Fibroblast of peridontal ligament (primary cell): ENCODE results near the gene SEC16A.

ENCODE experiments used
- DNase-seq: peaks from one replicate; pipeline ENCODE4 v3.0.0-alpha.2; 2010; ENCODE audit errors: extremely low read depth

Gene SEC16A

DNA sequence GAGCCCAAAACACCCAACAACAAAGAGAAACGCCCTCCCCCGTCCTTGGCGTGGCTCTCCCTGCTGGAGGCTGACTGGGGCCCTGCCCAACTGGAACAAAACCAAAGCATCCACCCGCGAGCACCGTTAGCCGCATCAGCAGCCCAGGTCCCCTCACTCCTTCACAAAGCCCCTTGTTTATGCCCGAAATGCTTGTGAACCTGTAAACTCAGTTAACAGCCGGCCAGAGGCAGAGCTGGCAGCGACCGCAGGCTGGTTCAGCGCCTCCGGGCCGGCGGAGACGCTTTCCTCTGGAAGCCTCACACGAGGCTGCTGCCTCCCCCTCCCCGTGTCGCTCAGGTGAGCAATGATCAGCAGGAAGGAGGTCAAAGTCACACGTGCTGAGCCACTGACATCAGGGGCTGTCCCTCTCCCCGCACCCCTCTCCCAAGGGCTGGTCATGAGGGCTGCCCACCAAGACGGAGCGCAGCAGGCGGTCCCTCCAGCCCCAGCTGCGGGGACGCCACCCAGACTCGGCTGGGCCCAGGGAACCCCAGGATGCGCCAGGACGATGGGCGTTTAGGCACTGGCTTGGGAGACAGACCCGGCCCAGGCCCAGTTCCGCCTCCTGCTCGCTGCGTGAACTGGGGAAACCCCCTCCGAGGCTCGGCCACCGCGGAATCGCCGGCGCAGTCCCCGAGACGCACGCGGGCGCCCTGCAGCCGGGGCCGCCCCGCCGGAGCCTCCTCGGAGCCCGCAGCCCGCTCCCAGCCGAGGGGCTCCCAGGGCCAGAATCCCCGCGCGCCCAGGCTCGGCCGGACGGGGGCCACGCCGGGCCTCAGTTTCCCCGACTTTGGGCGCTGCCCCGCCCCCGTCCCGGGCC is 83.4 kb downstream of the SEC16A start:
- DNase-seq = no peak

DNA sequence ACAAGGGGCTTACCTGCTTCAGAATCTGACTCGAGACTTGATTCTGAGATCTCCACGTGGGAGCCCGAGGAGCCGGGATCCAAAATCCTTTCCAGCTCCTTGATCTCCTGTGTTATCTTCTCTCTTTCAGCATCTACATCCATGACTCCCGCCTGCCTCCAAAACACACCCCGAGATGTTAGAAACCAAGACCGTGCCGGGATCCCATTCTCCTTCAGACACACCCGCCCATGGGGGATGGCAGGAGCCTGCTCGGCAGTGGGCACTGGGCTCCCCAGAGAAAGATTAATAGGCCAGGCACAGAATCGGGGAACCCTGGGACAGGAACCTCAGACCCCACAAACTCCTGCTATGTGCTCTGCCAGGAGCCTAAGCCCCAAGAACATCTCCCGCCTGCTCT is 84.6 kb downstream of the SEC16A start:
- DNase-seq = no peak

DNA sequence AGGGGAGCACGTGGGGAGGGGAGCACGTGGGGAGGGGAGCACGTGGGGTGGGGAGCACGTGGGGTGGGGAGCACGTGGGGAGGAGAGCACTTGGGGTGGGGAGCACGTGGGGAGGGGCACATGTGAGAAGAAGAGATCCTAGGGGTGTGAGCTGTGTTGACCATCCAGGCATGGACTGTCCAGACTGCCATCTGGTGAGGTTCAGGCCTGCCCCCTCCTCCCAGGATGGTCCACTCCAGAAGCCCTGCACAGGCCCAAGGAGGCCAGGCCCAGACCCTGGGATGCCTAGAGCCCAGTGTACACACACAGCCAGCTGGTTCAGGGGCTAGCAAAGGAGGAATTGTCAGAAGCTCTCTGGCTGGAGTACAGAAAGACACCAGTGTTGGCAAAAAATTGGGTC is 85.2 kb downstream of the SEC16A start:
- no peak for DNase-seq

DNA sequence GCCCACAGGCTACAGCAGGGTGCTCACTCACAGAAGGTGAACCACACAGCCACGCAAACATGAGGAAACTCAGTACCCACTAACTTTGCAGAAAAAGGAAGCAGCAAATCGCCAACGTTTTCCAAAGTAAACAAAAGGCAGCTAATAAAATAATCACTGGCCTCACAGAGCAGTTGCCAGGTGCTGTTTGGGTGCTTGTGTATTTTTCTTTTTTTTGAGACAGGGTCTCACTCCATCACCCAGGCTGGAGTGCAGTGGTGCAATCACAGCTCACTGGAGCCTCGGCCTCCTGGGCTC is 86.7 kb downstream of the SEC16A start:
- DNase-seq = no peak

DNA sequence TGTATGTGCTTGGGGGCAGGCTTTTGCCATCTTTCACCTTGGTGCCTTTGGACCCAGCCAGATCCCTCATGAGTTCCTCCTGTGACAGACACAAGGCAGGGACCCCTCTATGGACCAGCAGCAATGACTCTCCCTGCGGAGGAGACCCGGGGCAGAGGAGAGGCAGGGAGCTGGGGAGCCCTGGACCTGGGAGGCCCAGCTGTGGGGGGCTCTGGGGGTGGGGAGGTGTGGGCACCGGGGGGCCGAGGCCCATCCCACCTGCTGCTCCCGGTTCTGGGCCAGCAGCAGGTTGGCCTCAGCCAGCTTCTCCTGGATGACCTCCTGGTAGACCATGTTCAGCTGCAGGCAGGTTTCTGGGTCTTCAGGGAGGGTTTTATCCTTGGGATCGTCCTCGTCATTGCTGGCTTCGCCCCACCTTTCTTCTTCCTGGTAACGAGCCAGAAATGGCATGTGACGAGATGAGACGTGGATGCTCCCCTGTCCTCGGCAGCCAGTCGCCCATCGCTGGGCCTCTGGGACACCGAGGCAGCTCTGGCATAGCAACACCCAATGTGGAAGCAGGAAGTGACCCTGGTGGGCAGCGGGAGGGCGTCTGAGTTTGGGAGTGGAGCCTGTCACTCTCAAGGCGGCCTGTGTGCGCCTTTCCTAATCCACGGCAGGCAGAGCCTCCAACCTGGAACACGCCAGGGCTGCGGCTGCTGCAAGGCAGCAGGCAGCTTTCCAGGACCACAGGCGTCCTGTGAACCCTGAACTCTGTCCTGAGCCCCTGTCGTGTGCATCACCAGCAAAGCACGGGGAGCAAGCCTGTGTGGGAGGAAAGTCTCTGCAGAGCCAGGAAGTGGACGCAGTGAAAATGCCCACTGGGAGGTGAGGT is 87.3 kb downstream of the SEC16A start:
- DNase-seq = no peak

DNA sequence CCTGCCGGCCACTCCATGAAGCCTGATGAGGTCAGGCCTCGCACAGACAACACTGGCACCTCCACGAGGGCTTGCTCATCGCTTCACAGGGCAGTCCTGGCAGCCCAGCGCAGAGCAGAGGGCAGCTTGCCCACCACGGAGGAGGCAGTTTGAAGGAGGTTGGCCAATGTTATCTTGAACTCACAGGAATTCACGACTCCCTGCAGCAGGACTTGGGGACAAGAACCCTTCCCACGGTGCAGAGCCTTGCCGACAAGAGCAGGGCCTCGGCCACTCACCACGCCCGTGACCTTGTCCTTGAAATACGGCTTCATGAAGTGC is 87.9 kb downstream of the SEC16A start:
- no peak for DNase-seq

DNA sequence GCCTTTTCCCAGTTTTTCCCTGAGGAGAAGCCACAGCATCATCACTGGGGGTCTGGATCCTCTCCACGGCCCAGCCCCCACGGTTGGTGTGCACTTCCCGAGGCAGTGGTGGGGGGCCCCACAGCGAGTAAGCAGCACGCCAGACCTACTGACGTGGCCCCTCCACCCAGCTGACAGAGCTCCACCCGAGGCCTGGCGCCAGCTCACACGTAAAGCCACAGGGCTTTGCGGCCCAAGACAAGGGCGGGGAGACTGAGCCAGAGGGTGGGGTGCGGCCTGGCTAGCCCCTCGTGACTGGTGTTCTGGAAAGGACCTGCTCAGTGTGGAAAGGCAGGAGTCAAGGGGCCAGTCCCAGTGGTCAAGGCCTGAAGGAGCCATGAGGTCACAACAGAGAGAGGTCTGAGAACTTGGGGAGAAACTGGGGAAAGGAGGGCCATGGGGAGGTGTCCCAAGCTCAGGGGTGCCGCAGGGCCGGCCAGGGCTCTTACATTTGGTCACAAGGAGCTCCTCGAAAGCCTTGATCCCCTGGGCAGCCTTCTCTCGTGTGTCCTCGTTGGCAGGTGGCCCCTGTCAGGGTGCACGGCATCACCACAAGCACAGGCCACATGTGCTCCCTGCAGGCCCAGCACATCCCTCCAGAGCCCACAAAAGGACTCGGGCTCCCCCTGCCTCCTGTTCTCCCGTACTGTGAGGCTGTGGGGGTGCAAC is 88.4 kb downstream of the SEC16A start:
- DNase-seq = no peak

DNA sequence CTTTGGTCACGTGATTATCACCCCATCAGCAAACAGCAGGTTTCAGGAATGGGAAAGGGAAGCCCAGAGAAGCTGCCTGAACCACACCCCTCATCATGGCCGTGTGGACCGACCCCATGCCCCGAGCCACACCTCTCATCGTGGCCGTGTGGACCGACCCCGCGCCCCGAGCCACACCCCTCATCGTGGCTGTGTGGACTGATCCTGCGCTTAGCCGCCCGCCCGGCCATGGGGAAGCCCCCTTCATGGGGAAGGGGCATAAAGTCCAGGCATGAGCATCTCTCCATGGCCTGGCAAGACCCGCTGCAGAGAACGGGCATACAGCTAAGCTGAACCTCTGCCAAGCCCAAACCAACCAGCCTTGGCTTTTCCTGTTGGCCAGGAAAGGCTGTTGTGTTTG is 89.3 kb downstream of the SEC16A start:
- no peak for DNase-seq

DNA sequence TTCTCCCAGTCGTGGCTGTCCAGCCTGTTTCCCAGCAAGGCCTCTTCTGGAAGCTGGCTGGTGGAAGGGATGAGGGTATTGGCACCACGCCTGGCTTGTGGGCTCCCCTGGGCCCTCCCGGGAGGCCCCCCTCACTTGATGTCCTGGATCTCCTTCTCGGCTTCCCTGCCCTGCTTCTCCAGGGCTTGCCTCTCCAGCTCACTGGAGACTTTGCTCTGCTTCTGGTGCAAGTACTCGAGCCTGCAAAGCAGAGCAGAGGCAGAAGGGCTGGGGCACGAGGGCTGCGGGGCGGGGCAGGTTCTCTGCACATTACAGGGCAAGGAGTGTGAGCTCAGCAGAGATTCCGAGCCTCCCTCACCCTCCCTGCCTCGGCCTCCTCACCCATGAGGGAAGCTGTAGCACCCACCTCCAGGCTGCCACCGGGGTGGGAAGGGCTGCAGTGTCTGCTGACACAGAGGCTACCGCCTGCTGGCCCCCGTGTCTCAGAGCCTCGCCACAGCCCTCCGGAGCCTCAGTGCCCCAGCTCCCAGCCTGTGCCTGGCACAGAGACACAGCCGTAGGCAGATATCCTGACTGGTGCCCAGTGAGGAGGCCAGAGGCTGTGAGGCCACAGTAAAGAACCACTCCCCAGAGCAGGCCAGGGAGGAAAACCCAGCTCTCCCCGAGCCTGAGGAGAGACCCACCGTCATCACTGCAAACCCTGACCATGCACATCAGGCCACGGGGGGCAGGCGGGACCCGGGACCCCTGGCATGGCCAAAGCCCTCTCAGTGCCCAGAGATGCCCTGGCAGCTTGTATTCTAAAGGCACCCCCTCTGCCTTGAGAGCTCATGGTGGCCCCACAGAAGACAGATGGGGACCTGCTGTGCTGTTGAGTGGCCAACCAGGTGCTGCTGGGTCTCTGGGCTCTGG is 90.0 kb downstream of the SEC16A start:
- no peak for DNase-seq

DNA sequence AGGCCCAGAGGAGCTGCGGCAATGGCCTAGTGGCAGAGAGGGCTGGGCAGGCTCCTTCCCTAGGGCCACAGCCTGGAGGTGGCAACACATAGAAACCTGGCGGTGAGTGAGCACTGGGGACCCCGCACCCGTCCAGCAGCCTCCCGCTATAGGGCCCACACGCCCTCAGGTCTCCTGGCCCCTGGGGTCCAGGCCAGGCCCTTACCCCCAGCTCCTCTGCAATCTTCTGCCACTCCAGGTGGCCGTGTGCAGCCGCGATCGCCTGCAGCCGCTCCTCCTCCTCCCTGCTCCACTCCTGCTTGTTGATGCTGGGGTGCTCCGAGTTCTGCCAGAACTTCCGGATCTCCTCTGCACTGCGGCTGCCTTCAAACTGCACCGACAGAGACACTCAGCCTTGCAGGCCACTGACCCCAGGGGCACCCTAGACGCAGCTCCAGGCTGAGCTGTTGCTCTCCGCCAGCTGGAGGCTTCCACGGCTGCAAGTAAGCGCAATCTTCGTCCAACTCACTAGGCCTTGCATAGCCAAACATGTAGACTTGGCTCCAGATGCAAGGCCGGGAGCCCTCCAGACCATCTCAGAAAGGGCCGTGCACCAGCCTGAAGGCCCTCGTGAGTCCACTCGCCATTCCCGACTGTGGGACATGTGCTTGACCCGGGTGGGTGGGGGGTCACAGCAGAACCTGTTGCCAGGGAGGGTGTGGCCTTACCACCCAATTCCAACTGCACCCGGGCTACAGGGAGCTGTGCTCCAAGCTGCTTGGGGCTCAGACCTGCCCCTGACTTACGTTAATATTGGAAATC is 90.9 kb downstream of the SEC16A start:
- no peak for DNase-seq
